HepG2 (cell line): ENCODE measurements around the gene MYO10. TPM values are rescaled to one million over a fixed set of nuclear protein-coding genes. Genes with fewer than 3 reads are reported as not detected.
A peak's percentile ranks its signal among the peaks of the same experiment; 100 is the strongest.

ENCODE experiments used
- BRCA1 ChIP-seq: sonication (generic); formaldehyde crosslinking; IDR thresholded peaks from 2 replicates; pipeline ENCODE4 v1.4.0; 2020; ENCODE audit warnings: missing genetic modification reagents
- ELF4 ChIP-seq: sonication (generic); formaldehyde crosslinking; IDR thresholded peaks from 2 replicates; pipeline ENCODE4 v1.5.0; 2020; ENCODE audit warnings: missing genetic modification reagents, mild to moderate bottlenecking, moderate library complexity, borderline replicate concordance
- FLYWCH1 ChIP-seq: sonication (generic); formaldehyde crosslinking; IDR thresholded peaks from 2 replicates; pipeline ENCODE4 v1.8.1; 2023; ENCODE audit warnings: mild to moderate bottlenecking, missing genetic modification reagents
- GMEB2 ChIP-seq: IDR thresholded peaks from 2 replicates; pipeline ENCODE4 v1.6.1; 2016; ENCODE audit warnings: missing biosample characterization, missing genetic modification reagents, low read depth
- HDAC6 ChIP-seq: fragments of 200-600 bp; sonication (generic); IDR thresholded peaks from 2 replicates; pipeline ENCODE4 v1.7.0; 2017; ENCODE audit warnings: mild to moderate bottlenecking, antibody characterized with exemption, low read length, low read depth
- HOXA3 ChIP-seq: sonication (generic); formaldehyde crosslinking; IDR thresholded peaks from 2 replicates; pipeline ENCODE4 v1.5.0; 2020; ENCODE audit warnings: missing genetic modification reagents
- MAF1 ChIP-seq: sonication (generic); formaldehyde crosslinking; IDR thresholded peaks from 2 replicates; pipeline ENCODE4 v1.5.0; 2020; ENCODE audit warnings: missing genetic modification reagents, borderline replicate concordance
- MEF2D ChIP-seq: sonication (generic); formaldehyde crosslinking; IDR thresholded peaks from 2 replicates; pipeline ENCODE4 v1.5.1; 2020; ENCODE audit warnings: mild to moderate bottlenecking, missing genetic modification reagents
- MYC ChIP-seq: sonication (generic); formaldehyde crosslinking; IDR thresholded peaks from 2 replicates; pipeline ENCODE4 v1.9.0; 2021; ENCODE audit warnings: missing genetic modification reagents, borderline replicate concordance
- NFE2L1 ChIP-seq: sonication (generic); formaldehyde crosslinking; IDR thresholded peaks from 2 replicates; pipeline ENCODE4 v1.4.0; 2020; ENCODE audit warnings: missing genetic modification reagents, mild to moderate bottlenecking, borderline replicate concordance
- NFYC ChIP-seq: IDR thresholded peaks from 2 replicates; pipeline ENCODE4 v1.6.1; 2016; ENCODE audit warnings: missing genetic modification reagents, missing compliant biosample characterization
- NR1H2 ChIP-seq: sonication (generic); formaldehyde crosslinking; IDR thresholded peaks from 2 replicates; pipeline ENCODE4 v1.8.1; 2022; ENCODE audit warnings: low read depth, missing genetic modification reagents, borderline replicate concordance
- PAXIP1 ChIP-seq: sonication (generic); formaldehyde crosslinking; conservative IDR thresholded peaks from 2 replicates; pipeline ENCODE4 v1.4.0; 2020; ENCODE audit warnings: mild to moderate bottlenecking, missing genetic modification reagents, moderate library complexity
- SATB2 ChIP-seq: sonication (generic); formaldehyde crosslinking; IDR thresholded peaks from 2 replicates; pipeline ENCODE4 v1.5.0; 2020; ENCODE audit warnings: missing genetic modification reagents
- SIN3B ChIP-seq: fragments of 150-350 bp; IDR thresholded peaks from 2 replicates; pipeline ENCODE4 v1.6.1; 2014; ENCODE audit warnings: low read length
- TP53 ChIP-seq: sonication (generic); formaldehyde crosslinking; conservative IDR thresholded peaks from 2 replicates; pipeline ENCODE4 v1.4.0; 2020; ENCODE audit warnings: missing genetic modification reagents
- U2AF1 ChIP-seq: fragments of 200-400 bp; formaldehyde crosslinking; optimal IDR thresholded peaks from 2 replicates; pipeline ENCODE3; 2017; ENCODE audit warnings: mild to moderate bottlenecking, low read depth, low read length
- U2AF2 ChIP-seq: fragments of 200-400 bp; formaldehyde crosslinking; IDR thresholded peaks from 2 replicates; pipeline ENCODE4 v1.6.1; 2017; ENCODE audit warnings: low read depth, mild to moderate bottlenecking, low read length
- ZBTB26 ChIP-seq: IDR thresholded peaks from 2 replicates; pipeline ENCODE4 v1.6.1; 2016; ENCODE audit warnings: missing compliant biosample characterization, missing genetic modification reagents, borderline replicate concordance
- ZBTB7A ChIP-seq: sonication (generic); formaldehyde crosslinking; IDR thresholded peaks from 2 replicates; pipeline ENCODE4 v1.8.0; 2022; ENCODE audit warnings: mild to moderate bottlenecking, missing genetic modification reagents
- ZNF292 ChIP-seq: sonication (generic); formaldehyde crosslinking; IDR thresholded peaks from 2 replicates; pipeline ENCODE4 v1.8.1; 2022; ENCODE audit warnings: mild to moderate bottlenecking, low read depth, missing genetic modification reagents, borderline replicate concordance
- ZNF33A ChIP-seq: sonication (generic); formaldehyde crosslinking; IDR thresholded peaks from 2 replicates; pipeline ENCODE4 v1.5.1; 2020; ENCODE audit warnings: missing genetic modification reagents, mild to moderate bottlenecking, moderate library complexity, borderline replicate concordance
- ZNF580 ChIP-seq: IDR thresholded peaks from 2 replicates; pipeline ENCODE4 v1.6.1; 2016; ENCODE audit warnings: low read depth, borderline replicate concordance
- ZNF740 ChIP-seq: sonication (generic); formaldehyde crosslinking; IDR thresholded peaks from 2 replicates; pipeline ENCODE4 v1.4.0; 2020; ENCODE audit warnings: missing genetic modification reagents
- polyA plus RNA-seq, 8 experiments: library from polyadenylated mRNA; depleted of rRNA in 3 of 8; stranded (reverse) in 7 of 8; unstranded in 1 of 8; fragments of >200 nt; fragmentation: Illumina TruSeq in 4 of 8; extraction: Trizol in 4 of 8; gene quantifications; 2 replicates each; pipeline versions ENCODE4 v1.2.1 to v1.2.3, GENCODE V29; 2011 to 2016; ENCODE audit warnings: low read depth in 4 of 8, missing spikeins in 1 of 8, mixed read lengths in 1 of 8; ENCODE audit not compliant: insufficient read depth in 1 of 8
- total RNA-seq, 5 experiments: library from RNA; depleted of rRNA; stranded (reverse); fragments of >200 nt; fragmentation: Illumina TruSeq; extraction: Trizol; gene quantifications; 2 replicates each; pipeline ENCODE4 v1.2.3, GENCODE V29; 2016; ENCODE audit warnings: low read depth in 1 of 5

Gene MYO10
- total and polyA plus RNA-seq, 2 of the 13 experiments (the other 11 are each of a cell fraction or from before 2014, with no cell fraction given) = 4.5 to 14.0 TPM

GRCh38 chr5:16757989-16758501, 178.0 kb downstream of the MYO10 start (continued):
- TF ChIP-seq ZBTB7A (CRISPR knock-in tag) = no peak
- no peak for TF ChIP-seq SIN3B
- TF ChIP-seq PAXIP1 (CRISPR knock-in tag) = peak; percentile 93
- no peak for TF ChIP-seq HOXA3 (CRISPR knock-in tag)
- TF ChIP-seq ZNF740 (CRISPR knock-in tag) = no peak
- no peak for TF ChIP-seq MYC
- no peak for TF ChIP-seq NR1H2 (CRISPR knock-in tag)
- TF ChIP-seq FLYWCH1 (CRISPR knock-in tag) = no peak
- TF ChIP-seq TP53 (CRISPR knock-in tag) = no peak
- TF ChIP-seq U2AF2 = no peak
- no peak; the same call in 1 of the 2 replicates for TF ChIP-seq ZNF292 (CRISPR knock-in tag)
- no peak for TF ChIP-seq GMEB2
- no peak for TF ChIP-seq U2AF1
- TF ChIP-seq ZBTB26 (CRISPR knock-in tag) = no peak; the same call in 1 of the 2 replicates
- no peak for TF ChIP-seq BRCA1 (CRISPR knock-in tag)
- peak; percentile 98 for TF ChIP-seq SATB2 (CRISPR knock-in tag)
- no peak for TF ChIP-seq MAF1 (CRISPR knock-in tag)
- TF ChIP-seq NFYC (CRISPR knock-in tag) = no peak
- TF ChIP-seq ZNF580 (CRISPR knock-in tag) = no peak
- no peak for TF ChIP-seq ELF4 (CRISPR knock-in tag)
- no peak for TF ChIP-seq ZNF33A (CRISPR knock-in tag)
- TF ChIP-seq HDAC6 = no peak
- TF ChIP-seq NFE2L1 (CRISPR knock-in tag) = no peak
- TF ChIP-seq MEF2D (CRISPR knock-in tag) = no peak
